T47D (cell line): Measurements from ENCODE around the gene STPG1.

Source experiments
- DNase-seq, 2 experiments: peaks; one replicate each; pipeline versions ENCODE4 v3.0.0 to v3.0.0-alpha.2; 2011 to 2012; ENCODE audit warnings: low read depth in 1 of 2, low spot score in 1 of 2
- JUND ChIP-seq: IDR thresholded peaks from 2 replicates; pipeline ENCODE4 v1.6.1; 2012; ENCODE audit warnings: low read depth
- in situ Hi-C: cut with HindIII; loops from 2 replicates; pipeline ENCODE4 v1.10.0; 2016; ENCODE audit warnings: low sequenced_read_pairs, low pct_unique_long_range_greater_than_20kb

The STPG1 gene

GRCh38 chr1:24421502-24421901 lies 7.9 kb upstream of the STPG1 start:
- peak in 1 of 2 experiments; percentile 17 for DNase-seq
- in situ Hi-C loops, result no loop called here
- TF ChIP-seq JUND, result no peak

GRCh38 chr1:24420547-24420946 lies 7.0 kb upstream of the STPG1 start:
- in situ Hi-C loops, result no loop called here
- no peak for TF ChIP-seq JUND
- no peak for DNase-seq

GRCh38 chr1:24418898-24419628 lies 5.5 kb upstream of the STPG1 start:
- in situ Hi-C loops, result no loop called here
- TF ChIP-seq JUND, result no peak
- peak in 1 of 2 experiments; percentile 78 for DNase-seq

GRCh38 chr1:24417681-24418080 lies 4.1 kb upstream of the STPG1 start:
- peak in 1 of 2 experiments; percentile 80 for DNase-seq
- no peak for TF ChIP-seq JUND
- in situ Hi-C loops, result no loop called here

- in situ Hi-C loops, result no loop called here
- TF ChIP-seq JUND, result no peak
- peak in 1 of 2 experiments; percentile 46 for DNase-seq
Measured at GRCh38 chr1:24416666-24417391, 3.2 kb upstream of the STPG1 start.

GRCh38 chr1:24415910-24416665 lies 2.5 kb upstream of the STPG1 start:
- in situ Hi-C loops, result no loop called here
- no peak for TF ChIP-seq JUND
- peak in 1 of 2 experiments; percentile 16 for DNase-seq

- DNase-seq, result peak; percentile 65 to 99
- in situ Hi-C loops, result no loop called here
- TF ChIP-seq JUND, result no peak
Measured at GRCh38 chr1:24415334-24415909, 1.8 kb upstream of the STPG1 start, which contains the start of gene NIPAL3. TSS of gene NIPAL3 (plus strand) at chr1:24415802. CDS start at chr1:24419548, 3,746 bp downstream.

GRCh38 chr1:24414775-24415333 lies 1.3 kb upstream of the STPG1 start:
- in situ Hi-C loops, result no loop called here
- DNase-seq, result no peak
- TF ChIP-seq JUND, result no peak

- in situ Hi-C loops, result no loop called here
- no peak for TF ChIP-seq JUND
Measured at GRCh38 chr1:24412408-24412807, 1.2 kb downstream of the STPG1 start.

GRCh38 chr1:24411963-24412362 lies 1.6 kb downstream of the STPG1 start:
- DNase-seq, result no peak
- in situ Hi-C loops, result no loop called here

More at GRCh38 chr1:24412408-24412807, 1.2 kb downstream of the STPG1 start:
- DNase-seq, result no peak

GRCh38 chr1:24410750-24411149 lies 2.8 kb downstream of the STPG1 start:
- no peak for TF ChIP-seq JUND

More at GRCh38 chr1:24411963-24412362, 1.6 kb downstream of the STPG1 start:
- no peak for TF ChIP-seq JUND

GRCh38 chr1:24409535-24409934 lies 4.0 kb downstream of the STPG1 start:
- in situ Hi-C loops, result no loop called here
- TF ChIP-seq JUND, result no peak
- no peak for DNase-seq

More at GRCh38 chr1:24410750-24411149, 2.8 kb downstream of the STPG1 start:
- no peak for DNase-seq
- in situ Hi-C loops, result no loop called here
